H1 (cell line): ENCODE results near the gene ARL6IP1. TPM values are rescaled to one million over a fixed set of nuclear protein-coding genes. Genes with fewer than 3 reads are reported as not detected.
"Not testable (repeated sequence)": the region's sequence is repeated elsewhere in the genome, so short reads cannot be mapped to it uniquely, and the experiment has no call there.

Experiments used
- CTCF ChIA-PET: fragments of 300-600 bp; sonication (Branson Sonifier 250); formaldehyde crosslinking; loops from one replicate; lab custom pipeline; 2021; ENCODE audit not compliant: partially characterized antibody; lab: Charles Lee
- POLR2A ChIA-PET: fragments of 300-600 bp; sonication (Branson Sonifier 250); formaldehyde crosslinking; loops from one replicate; lab custom pipeline; 2021; ENCODE audit warnings: inconsistent platforms; ENCODE audit not compliant: partially characterized antibody; lab: Charles Lee
- DNase-seq, 2 experiments: peaks; one replicate each; pipeline versions ENCODE4 v3.0.0 to v3.0.0-alpha.2; 2010 to 2022; ENCODE audit warnings: low spot score in 2 of 2, low read depth in 1 of 2, mixed read lengths in 1 of 2
- FAIRE-seq: peaks from 2 replicates; lab custom pipeline; 2011; peaks lifted over from hg19 to GRCh38; lab: Jason Lieb, UNC
- H2AFZ ChIP-seq: 2 replicates; pipeline ENCODE4 v1.8.1; 2012; ENCODE audit warnings: low read length, inconsistent platforms
- H2AK5ac ChIP-seq: 2 replicates; pipeline ENCODE4 v1.6.1; 2013; ENCODE audit warnings: low read depth, low read length
- H2BK120ac ChIP-seq: replicated peaks from 2 replicates; pipeline ENCODE3; 2013; ENCODE audit warnings: low read depth, low read length, inconsistent platforms
- H2BK12ac ChIP-seq: 2 replicates; pipeline ENCODE4 v1.6.1; 2013; ENCODE audit warnings: low read depth, low read length
- H2BK15ac ChIP-seq: 2 replicates; pipeline ENCODE4 v1.6.1; 2013; ENCODE audit warnings: low read length
- H2BK20ac ChIP-seq: 2 replicates; pipeline ENCODE4 v1.6.1; 2013; ENCODE audit warnings: low read length
- H2BK5ac ChIP-seq: 2 replicates; pipeline ENCODE4 v1.6.1; 2013; ENCODE audit warnings: low read depth, low read length
- H3K14ac ChIP-seq: 2 replicates; pipeline ENCODE4 v1.6.1; 2013; ENCODE audit warnings: inconsistent platforms; ENCODE audit not compliant: insufficient read length
- H3K18ac ChIP-seq: 2 replicates; pipeline ENCODE4 v1.6.1; 2013; ENCODE audit warnings: low read length; ENCODE audit errors: extremely low read depth
- H3K23ac ChIP-seq: 2 replicates; pipeline ENCODE4 v1.6.1; 2013; ENCODE audit warnings: inconsistent platforms; ENCODE audit not compliant: insufficient read length
- H3K23me2 ChIP-seq: 2 replicates; pipeline ENCODE4 v1.6.1; 2013; ENCODE audit warnings: low read depth, low read length
- H3K27ac ChIP-seq: 2 replicates; pipeline ENCODE4 v1.6.1; 2011; ENCODE audit warnings: low read depth, low read length, inconsistent platforms
- H3K27me3 ChIP-seq, 4 experiments: replicated peaks in 1 of 4; 1 replicate in 1 of 4; 2 replicates in 3 of 4; pipeline versions ENCODE4 v1.6.1 to v1.8.1; 2011 to 2013; ENCODE audit warnings: low read length in 3 of 4, mild to moderate bottlenecking in 3 of 4, inconsistent platforms in 2 of 4, mixed read lengths in 2 of 4, moderate library complexity in 1 of 4; ENCODE audit not compliant: control insufficient read depth in 3 of 4, insufficient read depth in 3 of 4; ENCODE audit errors: extremely low read depth in 1 of 4
- H3K36me3 ChIP-seq, 4 experiments: 2 replicates each; pipeline versions ENCODE4 v1.6.1 to v1.8.1; 2011 to 2013; ENCODE audit warnings: mild to moderate bottlenecking in 4 of 4, low read length in 3 of 4, moderate library complexity in 2 of 4, control low read depth in 1 of 4, inconsistent platforms in 1 of 4; ENCODE audit not compliant: insufficient read depth in 4 of 4, control insufficient read depth in 2 of 4
- H3K4ac ChIP-seq: replicated peaks from 2 replicates; pipeline ENCODE3; 2013; ENCODE audit warnings: low read length, low read depth, mixed read lengths, inconsistent platforms; ENCODE audit not compliant: insufficient read length
- H3K4me1 ChIP-seq, 4 experiments: replicated peaks in 1 of 4; 1 replicate in 1 of 4; 2 replicates in 3 of 4; pipeline versions ENCODE4 v1.6.1 to v1.8.1; 2011 to 2013; ENCODE audit warnings: low read length in 3 of 4, inconsistent platforms in 2 of 4, mixed read lengths in 1 of 4; ENCODE audit not compliant: insufficient read depth in 4 of 4, control insufficient read depth in 3 of 4
- H3K4me2 ChIP-seq, 2 experiments: 2 replicates each; pipeline versions ENCODE4 v1.6.1 to v1.8.1; 2011 to 2013; ENCODE audit warnings: low read depth in 2 of 2, low read length in 2 of 2, control low read depth in 1 of 2, inconsistent platforms in 1 of 2, mild to moderate bottlenecking in 1 of 2; ENCODE audit not compliant: insufficient read depth in 1 of 2
- H3K4me3 ChIP-seq, 4 experiments: fragments of 200-600, 300-600 bp in 1 of 4; sonication (generic), shearing (Covaris generic), sonication (Bioruptor Twin) in 1 of 4; 2 replicates each; pipeline versions ENCODE4 v1.5.1 to v1.8.1; 2011 to 2016; ENCODE audit warnings: low read length in 4 of 4, low read depth in 3 of 4, control low read depth in 2 of 4, inconsistent platforms in 2 of 4, mild to moderate bottlenecking in 2 of 4, mixed read lengths in 1 of 4, moderate library complexity in 1 of 4; ENCODE audit not compliant: insufficient read depth in 2 of 4; ENCODE audit errors: extremely low read depth in 1 of 4
- H3K56ac ChIP-seq: replicated peaks from 2 replicates; pipeline ENCODE3; 2013; ENCODE audit warnings: low read depth, mild to moderate bottlenecking, mixed read lengths, low read length, inconsistent platforms; ENCODE audit not compliant: insufficient read length
- H3K79me1 ChIP-seq: 2 replicates; pipeline ENCODE4 v1.6.1; 2013; ENCODE audit warnings: low read depth, low read length, control low read depth
- H3K79me2 ChIP-seq, 2 experiments: 2 replicates each; pipeline versions ENCODE4 v1.6.1 to v1.8.1; 2012 to 2013; ENCODE audit warnings: low read length in 2 of 2, mild to moderate bottlenecking in 2 of 2, inconsistent platforms in 1 of 2; ENCODE audit not compliant: insufficient read depth in 2 of 2, control insufficient read depth in 1 of 2
- H3K9ac ChIP-seq, 4 experiments: replicated peaks in 1 of 4; 1 replicate in 1 of 4; 2 replicates in 3 of 4; pipeline versions ENCODE4 v1.6.1 to v1.8.1; 2011 to 2013; ENCODE audit warnings: low read depth in 3 of 4, low read length in 3 of 4, control low read depth in 2 of 4, mild to moderate bottlenecking in 2 of 4, moderate library complexity in 2 of 4, inconsistent platforms in 1 of 4; ENCODE audit errors: extremely low read depth in 1 of 4
- H3K9me3 ChIP-seq, 2 experiments: 2 replicates each; pipeline versions ENCODE4 v1.6.1 to v1.8.1; 2012 to 2013; ENCODE audit warnings: mild to moderate bottlenecking in 2 of 2, moderate library complexity in 2 of 2, control low read depth in 1 of 2, inconsistent platforms in 1 of 2, low read depth in 1 of 2, low read length in 1 of 2, mixed read lengths in 1 of 2; ENCODE audit not compliant: insufficient read depth in 2 of 2
- H4K20me1 ChIP-seq, 2 experiments: replicated peaks in 1 of 2; 2 replicates each; pipeline versions ENCODE3 to v1.8.1; 2011 to 2013; ENCODE audit warnings: inconsistent platforms in 2 of 2, low read length in 2 of 2, mild to moderate bottlenecking in 1 of 2; ENCODE audit not compliant: insufficient read depth in 2 of 2, control insufficient read depth in 1 of 2
- H4K5ac ChIP-seq: 2 replicates; pipeline ENCODE4 v1.6.1; 2013; ENCODE audit warnings: low read length, low read depth, mixed read lengths, inconsistent platforms; ENCODE audit not compliant: insufficient read length
- H4K8ac ChIP-seq: 2 replicates; pipeline ENCODE4 v1.8.0; 2013; ENCODE audit warnings: mild to moderate bottlenecking, moderate library complexity, low read length, inconsistent platforms; ENCODE audit not compliant: insufficient read depth; ENCODE audit errors: extremely low read depth
- H4K91ac ChIP-seq: replicated peaks from 2 replicates; pipeline ENCODE3; 2013; ENCODE audit warnings: low read length, mixed read lengths, inconsistent platforms; ENCODE audit not compliant: insufficient read length
- WGBS, 2 experiments: shearing (Covaris generic) in 1 of 2; methylation state at CpG; one replicate each; pipeline versions ENCODE4 v1.1.6 to v1.1.7; 2013 to 2015; ENCODE audit warnings: low lambda C conversion rate in 2 of 2, mixed read lengths in 2 of 2, inconsistent platforms in 1 of 2, low coverage in 1 of 2, missing lambda C conversion rate in 1 of 2; ENCODE audit not compliant: insufficient replicate concordance in 2 of 2, insufficient coverage in 1 of 2, insufficient read length in 1 of 2; ENCODE audit errors: extremely low coverage in 1 of 2, missing lambda C conversion rate in 1 of 2; 5-methylcytosine and 5-hydroxymethylcytosine counted together
- polyA plus RNA-seq, 7 experiments: library from polyadenylated mRNA; depleted of rRNA in 3 of 7; stranded (reverse) in 5 of 7; unstranded in 2 of 7; fragments of >200 nt in 5 of 7; fragments of 200-250 nt in 2 of 7; gene quantifications; 1 replicate in 5 of 7; 2 replicates in 1 of 7; 4 replicates in 1 of 7; pipeline versions ENCODE4 v1.2.1 to v1.2.3, GENCODE V29; 2011 to 2013; ENCODE audit warnings: missing spikeins in 2 of 7, mixed read lengths in 2 of 7
- total RNA-seq: library from RNA; stranded (reverse); fragmentation: NEBNext Ultra II Directional; extraction: Animal tissue kit (Norgen Biotek cat#: 25700); gene quantifications from 2 replicates; pipeline ENCODE4 v1.2.1, GENCODE V29; 2021

ARL6IP1 gene
- total and polyA plus RNA-seq, 2 of the 8 experiments (the other 6 are each of a cell fraction or from before 2014, with no cell fraction given) = 162 to 170 TPM

- POLR2A ChIA-PET, H2BK12ac ChIP-seq, H3K18ac ChIP-seq, H3K23me2 ChIP-seq, H3K79me2 ChIP-seq, H3K4ac ChIP-seq, H4K20me1 ChIP-seq, H3K27ac ChIP-seq, H3K14ac ChIP-seq, H4K91ac ChIP-seq, H2AFZ ChIP-seq, H2BK15ac ChIP-seq, H4K8ac ChIP-seq, CTCF ChIA-PET, DNase-seq, H3K27me3 ChIP-seq, FAIRE-seq, H3K56ac ChIP-seq, H2BK120ac ChIP-seq, H3K4me3 ChIP-seq, H3K23ac ChIP-seq, H2BK5ac ChIP-seq, H3K9me3 ChIP-seq, H3K4me2 ChIP-seq, H2AK5ac ChIP-seq, H2BK20ac ChIP-seq, H3K79me1 ChIP-seq, H3K4me1 ChIP-seq, H3K9ac ChIP-seq, H3K36me3 ChIP-seq, H4K5ac ChIP-seq: not testable (repeated sequence)
- WGBS, 2 experiments = 95% methylated on average over 5 of the region's 8 CpGs; no CpG with 5 or more reads in 1 of the 2 experiments
Observed at GRCh38 chr16:18742870-18743269, 58.5 kb downstream of the ARL6IP1 start.

Other genes starting within 250 kb of the ARL6IP1 start
- 137 and 146 TPM in 2 replicates for gene NOMO2, start 239.5 kb downstream of the ARL6IP1 start, total RNA-seq
- 109 and 116 TPM in 2 replicates for gene NOMO2, start 239.5 kb downstream of the ARL6IP1 start, polyA plus RNA-seq (2011; rRNA removed)
- gene RPS15A, start 11.2 kb downstream of the ARL6IP1 start, total RNA-seq = 1,784 TPM in 2 replicates
- 3,630 and 5,666 TPM in 2 replicates for gene RPS15A, start 11.2 kb downstream of the ARL6IP1 start, polyA plus RNA-seq (2011; rRNA removed)
- 90.6 and 91.6 TPM in 2 replicates for gene SMG1, start 124.9 kb upstream of the ARL6IP1 start, total RNA-seq
- 12.8 and 14.9 TPM in 2 replicates for gene SMG1, start 124.9 kb upstream of the ARL6IP1 start, polyA plus RNA-seq (2011; rRNA removed)
- 2.6 and 3.4 TPM in 2 replicates for gene TMC7, start 182.4 kb upstream of the ARL6IP1 start, total RNA-seq
- 2.0 and 2.3 TPM in 2 replicates for gene TMC7, start 182.4 kb upstream of the ARL6IP1 start, polyA plus RNA-seq (2011; rRNA removed)